SK-N-SH treated with all-trans-retinoic acid at 6 μM for 48 hours (cell line): ENCODE results near the gene FFAR3.

ENCODE experiments used
- ISL1 ChIP-seq: fragments of 250-450 bp; sonication (Bioruptor Pico); IDR thresholded peaks from 2 replicates; pipeline ENCODE4 v2.1.2; 2022; ENCODE audit warnings: mild to moderate bottlenecking, moderate library complexity
- PATZ1 ChIP-seq: fragments of 250-450 bp; sonication (Bioruptor Pico); IDR thresholded peaks from 2 replicates; pipeline ENCODE4 v1.8.0; 2020; ENCODE audit warnings: mild to moderate bottlenecking, moderate library complexity, borderline replicate concordance
- TSHZ2 ChIP-seq: fragments of 250-450 bp; sonication (Bioruptor Pico); IDR thresholded peaks from 2 replicates; pipeline ENCODE4 v1.5.0; 2020; ENCODE audit warnings: mild to moderate bottlenecking, moderate library complexity
- ZFP3 ChIP-seq: fragments of 250-450 bp; sonication (Bioruptor Pico); IDR thresholded peaks from 2 replicates; pipeline ENCODE4 v1.5.0; 2020; ENCODE audit warnings: mild to moderate bottlenecking, moderate library complexity
- ZNF8 ChIP-seq: fragments of 450-650 bp; formaldehyde crosslinking; IDR thresholded peaks from 2 replicates; pipeline ENCODE4 v1.5.0; 2020; ENCODE audit warnings: mild to moderate bottlenecking, moderate library complexity
- TF ChIP-seq, protein P1 (sequence below): fragments of 250-450 bp; sonication (Bioruptor Pico); IDR thresholded peaks from 2 replicates; pipeline ENCODE4 v1.5.1; 2021; ENCODE audit warnings: mild to moderate bottlenecking, moderate library complexity

GRCh38 chr19:35396240-35396885 lies 38.1 kb downstream of the FFAR3 start:
- TF ChIP-seq TSHZ2 (CRISPR knock-in tag) (no peak), ZNF8 (no peak), ISL1 (CRISPR knock-in tag) (no peak), PATZ1 (CRISPR knock-in tag) (no peak), ZFP3 (no peak)
- TF ChIP-seq, protein P1, sequence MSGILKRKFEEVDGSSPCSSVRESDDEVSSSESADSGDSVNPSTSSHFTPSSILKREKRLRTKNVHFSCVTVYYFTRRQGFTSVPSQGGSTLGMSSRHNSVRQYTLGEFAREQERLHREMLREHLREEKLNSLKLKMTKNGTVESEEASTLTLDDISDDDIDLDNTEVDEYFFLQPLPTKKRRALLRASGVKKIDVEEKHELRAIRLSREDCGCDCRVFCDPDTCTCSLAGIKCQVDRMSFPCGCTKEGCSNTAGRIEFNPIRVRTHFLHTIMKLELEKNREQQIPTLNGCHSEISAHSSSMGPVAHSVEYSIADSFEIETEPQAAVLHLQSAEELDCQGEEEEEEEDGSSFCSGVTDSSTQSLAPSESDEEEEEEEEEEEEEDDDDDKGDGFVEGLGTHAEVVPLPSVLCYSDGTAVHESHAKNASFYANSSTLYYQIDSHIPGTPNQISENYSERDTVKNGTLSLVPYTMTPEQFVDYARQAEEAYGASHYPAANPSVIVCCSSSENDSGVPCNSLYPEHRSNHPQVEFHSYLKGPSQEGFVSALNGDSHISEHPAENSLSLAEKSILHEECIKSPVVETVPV (CRISPR knock-in tag), result no peak
